ENCODE data around the gene SACS. TPM values are rescaled to one million over a fixed set of nuclear protein-coding genes. Genes with fewer than 3 reads are reported as not detected.

Gene SACS
- total RNA-seq, 1 experiment from 2014 or later: 19.8 TPM

GRCh38 chr13:23460921-23461320, 27.4 kb upstream of the SACS start:
- H3K36me3 ChIP-seq (ENCODE audit: control insufficient read depth, insufficient read depth, low read length): no peaks in the 10 kb centered on the region
- in situ Hi-C loops (cut with HindIII; ENCODE audit: low pct_unique_long_range_greater_than_20kb, low sequenced_read_pairs): no loop called here
- no peak for DNase-seq (ENCODE audit: low read depth, low spot score)
- CTCF ChIA-PET: no interaction called here
- H3K4me3 ChIP-seq (ENCODE audit: low read depth in 2 of 2, low read length in 2 of 2): no peak overlapping the region
- no peaks in the 10 kb centered on the region for H3K9me3 ChIP-seq (ENCODE audit: control insufficient read depth, insufficient read depth, low read depth, low read length)
- no peaks in the 10 kb centered on the region for H3K27me3 ChIP-seq (ENCODE audit: control insufficient read depth, insufficient read depth, low read length)
- intact Hi-C loops (cut with micrococcal nuclease; ENCODE audit: unreplicated experiment): loop anchor here (10.0 kb wide), 1 partner anchor 104 kb away; no protein-coding TSS in a partner anchor
- TF ChIP-seq SIN3A (IDR thresholded peaks at IDR 0.05; ENCODE audit: borderline replicate concordance, insufficient read depth, low read depth, low read length) (no peak), CTCF (IDR thresholded peaks at IDR 0.05) (no peak), REST (IDR thresholded peaks at IDR 0.05; ENCODE audit: insufficient read depth in 1 of 2, low read depth in 2 of 2, low read length in 1 of 2) (no peak), POLR2AphosphoS5 (IDR thresholded peaks at IDR 0.05; ENCODE audit: low read depth, low read length) (no peak), TCF7L2 (IDR thresholded peaks at IDR 0.05; ENCODE audit: low read depth, low read length) (no peak)
- H3K27ac ChIP-seq (ENCODE audit: low read length): no peak overlapping the region
- no peak for ATAC-seq
- no TSS peak for BruUV-seq (replicated peaks)
- POLR2A ChIA-PET: no interaction called here
- H3K4me1 ChIP-seq (ENCODE audit: control insufficient read depth, insufficient read depth, low read length): no peaks in the 10 kb centered on the region

GRCh38 chr13:23460309-23460708, 26.8 kb upstream of the SACS start:
- Histone ChIP-seq H3K9me3 (ENCODE audit: control insufficient read depth, insufficient read depth, low read depth, low read length) (no peaks in the 10 kb centered on the region), H3K4me1 (ENCODE audit: control insufficient read depth, insufficient read depth, low read length) (no peaks in the 10 kb centered on the region), H3K4me3 (ENCODE audit: low read depth in 2 of 2, low read length in 2 of 2) (no peak overlapping the region), H3K27me3 (ENCODE audit: control insufficient read depth, insufficient read depth, low read length) (no peaks in the 10 kb centered on the region), H3K36me3 (ENCODE audit: control insufficient read depth, insufficient read depth, low read length) (no peaks in the 10 kb centered on the region), H3K27ac (ENCODE audit: low read length) (no peak overlapping the region)
- BruUV-seq (replicated peaks): no TSS peak
- DNase-seq (ENCODE audit: low read depth, low spot score) (no peak), ATAC-seq (no peak)
- TF ChIP-seq SIN3A (IDR thresholded peaks at IDR 0.05; ENCODE audit: borderline replicate concordance, insufficient read depth, low read depth, low read length) (no peak), POLR2AphosphoS5 (IDR thresholded peaks at IDR 0.05; ENCODE audit: low read depth, low read length) (no peak), TCF7L2 (IDR thresholded peaks at IDR 0.05; ENCODE audit: low read depth, low read length) (no peak), REST (IDR thresholded peaks at IDR 0.05; ENCODE audit: insufficient read depth in 1 of 2, low read depth in 2 of 2, low read length in 1 of 2) (no peak), CTCF (IDR thresholded peaks at IDR 0.05) (no peak)
- in situ Hi-C loops (cut with HindIII; ENCODE audit: low pct_unique_long_range_greater_than_20kb, low sequenced_read_pairs): no loop called here
- ChIA-PET POLR2A (no interaction called here), CTCF (no interaction called here)
- intact Hi-C loops (cut with micrococcal nuclease; ENCODE audit: unreplicated experiment): loop anchor here (10.0 kb wide), 1 partner anchor 104 kb away; no protein-coding TSS in a partner anchor

All from Panc1 (cell line).